Choroid plexus epithelial cell (primary cell): ENCODE measurements around the gene TMEM11.

Source experiments
- DNase-seq: peaks from one replicate; pipeline ENCODE4 v3.0.0-alpha.2; 2010; ENCODE audit warnings: low read depth
- H3K4me3 ChIP-seq: 2 replicates; pipeline ENCODE4 v1.5.1; 2011; ENCODE audit warnings: low read depth, mild to moderate bottlenecking, control low read depth, low read length, moderate library complexity
- TF ChIP-seq, protein P1 (sequence below): conservative IDR thresholded peaks from 2 replicates; pipeline ENCODE4 v1.5.1; 2011; ENCODE audit warnings: low read depth, mild to moderate bottlenecking, control low read depth, inconsistent platforms, low read length, moderate library complexity

The TMEM11 gene

DNA sequence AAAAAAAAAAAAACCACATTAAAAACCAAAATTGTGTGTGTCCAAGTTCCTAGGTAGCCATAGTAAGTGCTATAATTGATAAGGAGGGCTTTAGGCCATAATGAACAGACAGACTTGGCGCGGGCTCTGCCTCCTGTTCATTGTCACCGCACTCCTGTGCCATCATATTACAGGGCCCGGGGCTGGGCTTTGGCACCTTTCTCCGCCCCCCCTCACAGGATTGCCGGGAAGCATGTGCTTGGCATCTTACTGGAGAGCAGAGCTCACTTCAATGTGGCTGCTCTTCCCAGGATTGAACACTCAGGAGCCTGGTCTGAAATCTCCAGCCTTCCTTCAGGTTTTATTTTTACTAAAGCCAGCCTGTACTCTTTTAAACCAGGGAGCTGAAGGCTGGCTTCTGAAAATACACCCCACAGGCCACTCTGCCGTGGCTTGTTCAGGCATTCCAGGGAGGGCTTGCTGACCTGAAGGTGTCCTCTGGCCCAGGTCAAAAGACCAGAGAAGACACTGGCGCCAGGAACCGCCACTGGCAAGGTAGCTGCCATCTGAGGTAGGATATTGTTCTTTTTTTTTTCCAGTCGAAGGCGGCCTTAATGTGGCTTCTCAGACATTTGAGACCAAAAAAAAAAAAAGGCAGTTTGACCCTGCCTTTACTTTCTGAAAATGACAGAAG lies 47.9 kb downstream of the TMEM11 start:
- TF ChIP-seq, protein P1, sequence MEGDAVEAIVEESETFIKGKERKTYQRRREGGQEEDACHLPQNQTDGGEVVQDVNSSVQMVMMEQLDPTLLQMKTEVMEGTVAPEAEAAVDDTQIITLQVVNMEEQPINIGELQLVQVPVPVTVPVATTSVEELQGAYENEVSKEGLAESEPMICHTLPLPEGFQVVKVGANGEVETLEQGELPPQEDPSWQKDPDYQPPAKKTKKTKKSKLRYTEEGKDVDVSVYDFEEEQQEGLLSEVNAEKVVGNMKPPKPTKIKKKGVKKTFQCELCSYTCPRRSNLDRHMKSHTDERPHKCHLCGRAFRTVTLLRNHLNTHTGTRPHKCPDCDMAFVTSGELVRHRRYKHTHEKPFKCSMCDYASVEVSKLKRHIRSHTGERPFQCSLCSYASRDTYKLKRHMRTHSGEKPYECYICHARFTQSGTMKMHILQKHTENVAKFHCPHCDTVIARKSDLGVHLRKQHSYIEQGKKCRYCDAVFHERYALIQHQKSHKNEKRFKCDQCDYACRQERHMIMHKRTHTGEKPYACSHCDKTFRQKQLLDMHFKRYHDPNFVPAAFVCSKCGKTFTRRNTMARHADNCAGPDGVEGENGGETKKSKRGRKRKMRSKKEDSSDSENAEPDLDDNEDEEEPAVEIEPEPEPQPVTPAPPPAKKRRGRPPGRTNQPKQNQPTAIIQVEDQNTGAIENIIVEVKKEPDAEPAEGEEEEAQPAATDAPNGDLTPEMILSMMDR, result no peak

DNA sequence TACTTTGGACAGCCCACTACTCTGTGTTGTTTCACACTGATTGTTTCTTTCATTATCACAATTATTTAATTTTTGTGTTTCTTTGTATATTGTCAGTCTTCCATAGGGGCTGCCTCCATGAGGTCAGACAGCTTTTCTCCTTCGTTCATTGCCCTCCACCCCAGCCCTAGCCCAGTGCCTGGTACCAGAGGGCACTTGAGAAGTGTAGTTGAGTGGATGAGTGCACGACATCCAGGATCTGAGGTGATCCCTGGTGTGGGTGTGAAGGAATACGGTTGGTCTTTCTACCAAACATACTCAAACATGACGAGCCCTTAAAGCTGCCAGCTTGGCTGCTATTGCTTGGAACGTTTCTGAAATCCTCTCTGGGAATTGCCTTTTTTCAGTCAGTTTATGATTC lies 49.3 kb downstream of the TMEM11 start:
- no peak overlapping the region for H3K4me3 ChIP-seq
- DNase-seq, result no peak
- TF ChIP-seq, protein P1, result no peak

More for the DNA sequence above, 47.9 kb downstream of the TMEM11 start:
- no peak for DNase-seq
- H3K4me3 ChIP-seq, result no peak overlapping the region

DNA sequence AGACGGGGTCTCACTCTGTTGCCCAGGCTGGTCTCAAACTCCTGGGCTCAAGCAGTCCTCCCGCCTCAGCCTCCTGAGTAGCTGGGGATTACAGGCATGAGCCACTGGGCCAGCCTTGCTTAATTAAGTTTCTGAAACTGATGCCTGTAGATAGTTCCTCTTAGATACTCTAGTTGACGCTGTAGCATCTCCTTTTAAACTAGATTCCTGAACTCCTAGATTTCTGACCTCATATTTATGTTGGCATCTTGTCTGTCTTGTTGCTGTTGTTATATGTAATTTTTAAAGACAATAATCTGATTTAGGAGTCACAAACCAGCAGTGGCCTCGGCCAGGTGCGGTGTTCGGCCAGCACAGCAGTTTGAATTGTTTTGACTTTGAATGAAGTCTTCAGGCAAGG lies 49.7 kb downstream of the TMEM11 start:
- TF ChIP-seq, protein P1, result peak; percentile 42
- H3K4me3 ChIP-seq, result no peak overlapping the region
- peak; percentile 49 for DNase-seq

DNA sequence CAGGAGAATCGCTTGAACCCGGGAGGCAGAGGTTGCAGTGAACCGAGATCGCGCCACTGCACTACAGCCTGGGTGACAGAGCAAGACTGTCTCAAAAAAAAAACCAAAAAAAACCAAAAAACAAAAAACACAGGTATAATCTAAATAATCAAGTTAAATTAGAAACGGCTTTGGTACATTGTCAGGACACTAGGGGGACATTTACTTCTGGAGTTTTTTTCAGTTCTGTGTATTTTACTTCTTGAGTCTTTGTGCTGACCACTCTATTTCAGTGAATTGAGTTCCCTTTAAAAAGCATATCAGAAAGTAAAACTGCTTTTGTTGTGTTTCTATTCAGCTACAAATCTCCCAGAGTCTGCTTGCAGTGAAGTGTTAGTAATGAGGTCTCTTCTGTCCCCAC lies 50.9 kb downstream of the TMEM11 start:
- TF ChIP-seq, protein P1, result peak; percentile 5
- DNase-seq, result no peak

DNA sequence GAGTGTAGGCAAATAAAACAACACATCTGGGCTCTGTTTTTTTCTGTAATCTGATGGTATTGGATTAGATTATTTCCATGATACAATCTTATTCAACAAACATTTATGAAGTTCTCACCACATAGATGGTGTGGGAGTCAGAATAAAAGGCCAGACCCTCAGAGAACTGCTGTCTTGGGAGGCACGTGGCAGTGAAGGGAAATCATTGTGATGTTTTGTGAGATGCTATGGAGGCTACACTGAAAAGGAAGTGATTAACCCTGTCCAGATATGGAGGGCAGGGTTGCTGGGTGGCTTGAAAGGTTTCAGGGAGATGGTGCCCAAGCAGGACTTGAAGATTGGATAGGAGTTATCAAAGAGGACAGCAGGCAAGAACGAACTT lies 51.6 kb downstream of the TMEM11 start:
- no peak for DNase-seq
- TF ChIP-seq, protein P1, result no peak
- no peak overlapping the region for H3K4me3 ChIP-seq

More for the DNA sequence above, 50.9 kb downstream of the TMEM11 start:
- H3K4me3 ChIP-seq, result no peak overlapping the region

DNA sequence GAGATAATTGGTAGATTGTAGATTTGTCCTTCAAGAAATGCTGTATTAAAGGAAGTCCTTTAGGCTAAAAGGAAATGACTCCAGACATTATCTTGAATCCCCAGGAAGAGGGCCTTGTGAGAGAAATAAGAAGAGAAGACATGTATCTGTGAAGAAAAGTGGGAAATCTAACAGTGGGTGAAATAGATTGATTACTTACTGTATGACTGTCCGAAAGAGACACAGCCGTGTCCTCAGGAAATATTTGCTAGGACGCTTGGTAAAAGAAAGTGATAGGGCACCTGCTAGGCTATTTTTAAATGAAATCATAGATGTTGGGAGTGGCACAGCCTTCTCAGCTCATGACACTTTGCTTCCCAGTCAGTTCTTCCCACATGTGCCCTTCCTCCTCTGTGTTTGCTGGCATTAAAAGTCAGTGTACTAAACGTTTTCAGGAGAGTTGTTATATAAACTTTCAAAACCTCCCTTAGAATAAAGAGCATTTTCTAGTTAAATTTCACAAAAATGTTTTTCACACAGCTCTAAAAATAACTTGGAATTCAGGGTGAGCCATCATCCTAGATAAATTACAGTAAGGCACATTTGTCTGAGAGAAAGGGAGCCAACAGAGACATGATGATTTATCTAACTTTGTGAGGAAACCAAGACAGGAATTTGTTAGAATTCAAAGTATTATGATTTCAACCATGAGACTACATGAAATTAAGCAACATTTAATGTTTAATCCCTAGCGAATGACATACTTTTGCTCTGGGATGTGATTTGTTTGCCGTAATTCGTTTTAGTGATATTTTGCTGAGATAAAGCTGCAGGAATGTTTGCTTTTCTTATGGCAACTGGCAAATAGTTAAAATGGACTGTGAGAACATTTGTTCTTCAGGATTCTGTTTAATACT lies 52.2 kb downstream of the TMEM11 start:
- DNase-seq, result peak; percentile 67
- H3K4me3 ChIP-seq, result no peak overlapping the region
- TF ChIP-seq, protein P1, result no peak
